OCI-LY1 (cell line): Measurements from ENCODE around the gene GSE1.

Experiments
- H2AFZ ChIP-seq: fragments of 200-600 bp; sonication (generic), shearing (Covaris generic); 2 replicates; pipeline ENCODE4 v1.6.0; 2014; ENCODE audit warnings: antibody characterized with exemption, mild to moderate bottlenecking, low read length
- H3F3A ChIP-seq: fragments of 200-600 bp; sonication (generic), shearing (Covaris generic); 2 replicates; pipeline ENCODE4 v1.6.0; 2014; ENCODE audit warnings: mild to moderate bottlenecking, antibody characterized with exemption, low read length, moderate library complexity; ENCODE audit not compliant: insufficient read depth
- H3K27ac ChIP-seq: fragments of 200-600 bp; sonication (generic); 2 replicates; pipeline ENCODE4 v1.5.1; 2014; ENCODE audit warnings: low read length, mixed run types, mild to moderate bottlenecking, low read depth; ENCODE audit not compliant: poor library complexity, severe bottlenecking
- H3K27me3 ChIP-seq: fragments of 200-600 bp; sonication (generic); 2 replicates; pipeline ENCODE4 v1.6.0; 2014; ENCODE audit warnings: antibody characterized with exemption, mild to moderate bottlenecking, low read length, moderate library complexity; ENCODE audit not compliant: insufficient read depth
- H3K36me3 ChIP-seq: fragments of 200-600 bp; sonication (generic); 2 replicates; pipeline ENCODE4 v1.6.1; 2014; ENCODE audit warnings: mild to moderate bottlenecking, antibody characterized with exemption, low read length, moderate library complexity, mixed read lengths; ENCODE audit not compliant: insufficient read depth
- H3K4me1 ChIP-seq: fragments of 200-600 bp; sonication (generic); 2 replicates; pipeline ENCODE4 v1.5.1; 2014; ENCODE audit warnings: mild to moderate bottlenecking, low read length, moderate library complexity; ENCODE audit not compliant: insufficient read depth, severe bottlenecking
- H3K4me2 ChIP-seq: fragments of 200-600 bp; sonication (generic), shearing (Covaris generic); 2 replicates; pipeline ENCODE4 v1.6.1; 2014; ENCODE audit warnings: low read length
- H3K4me3 ChIP-seq: fragments of 200-600 bp; sonication (generic); 2 replicates; pipeline ENCODE4 v1.5.1; 2014; ENCODE audit warnings: low read length, low read depth, mild to moderate bottlenecking, mixed read lengths; ENCODE audit not compliant: poor library complexity, severe bottlenecking
- H3K79me2 ChIP-seq: fragments of 200-600 bp; shearing (Covaris generic); 2 replicates; pipeline ENCODE4 v1.6.1; 2016; ENCODE audit warnings: mixed run types, low read length, mixed read lengths; ENCODE audit not compliant: insufficient read depth
- H3K9ac ChIP-seq: fragments of 200-600 bp; sonication (generic), shearing (Covaris generic); 2 replicates; pipeline ENCODE4 v1.6.1; 2014; ENCODE audit warnings: mild to moderate bottlenecking, low read length, mixed read lengths
- H3K9me2 ChIP-seq: fragments of 200-600 bp; sonication (generic), shearing (Covaris generic); 2 replicates; pipeline ENCODE4 v1.6.1; 2014; ENCODE audit warnings: low read depth, mild to moderate bottlenecking, low read length, mixed read lengths
- H3K9me3 ChIP-seq: fragments of 200-600 bp; shearing (Covaris generic); 2 replicates; pipeline ENCODE4 v1.6.1; 2014; ENCODE audit warnings: low read length, mixed read lengths
- H4K20me1 ChIP-seq: fragments of 200-600 bp; sonication (generic), shearing (Covaris generic); 2 replicates; pipeline ENCODE4 v1.6.0; 2016; ENCODE audit warnings: mild to moderate bottlenecking, low read length; ENCODE audit not compliant: insufficient read depth
- EZH2 ChIP-seq: fragments of 200-600 bp; sonication (generic), shearing (Covaris generic); IDR thresholded peaks from 2 replicates; pipeline ENCODE4 v1.8.0; 2017; ENCODE audit warnings: borderline replicate concordance, mixed run types, mild to moderate bottlenecking, antibody characterized with exemption, low read length, moderate library complexity, mixed read lengths
- TF ChIP-seq, protein P1 (sequence below): fragments of 200-600 bp; sonication (generic), shearing (Covaris generic); IDR thresholded peaks from 2 replicates; pipeline ENCODE4 v1.5.1; 2017; ENCODE audit warnings: mild to moderate bottlenecking, antibody characterized with exemption, low read length, moderate library complexity, mixed read lengths

GSE1 gene

DNA sequence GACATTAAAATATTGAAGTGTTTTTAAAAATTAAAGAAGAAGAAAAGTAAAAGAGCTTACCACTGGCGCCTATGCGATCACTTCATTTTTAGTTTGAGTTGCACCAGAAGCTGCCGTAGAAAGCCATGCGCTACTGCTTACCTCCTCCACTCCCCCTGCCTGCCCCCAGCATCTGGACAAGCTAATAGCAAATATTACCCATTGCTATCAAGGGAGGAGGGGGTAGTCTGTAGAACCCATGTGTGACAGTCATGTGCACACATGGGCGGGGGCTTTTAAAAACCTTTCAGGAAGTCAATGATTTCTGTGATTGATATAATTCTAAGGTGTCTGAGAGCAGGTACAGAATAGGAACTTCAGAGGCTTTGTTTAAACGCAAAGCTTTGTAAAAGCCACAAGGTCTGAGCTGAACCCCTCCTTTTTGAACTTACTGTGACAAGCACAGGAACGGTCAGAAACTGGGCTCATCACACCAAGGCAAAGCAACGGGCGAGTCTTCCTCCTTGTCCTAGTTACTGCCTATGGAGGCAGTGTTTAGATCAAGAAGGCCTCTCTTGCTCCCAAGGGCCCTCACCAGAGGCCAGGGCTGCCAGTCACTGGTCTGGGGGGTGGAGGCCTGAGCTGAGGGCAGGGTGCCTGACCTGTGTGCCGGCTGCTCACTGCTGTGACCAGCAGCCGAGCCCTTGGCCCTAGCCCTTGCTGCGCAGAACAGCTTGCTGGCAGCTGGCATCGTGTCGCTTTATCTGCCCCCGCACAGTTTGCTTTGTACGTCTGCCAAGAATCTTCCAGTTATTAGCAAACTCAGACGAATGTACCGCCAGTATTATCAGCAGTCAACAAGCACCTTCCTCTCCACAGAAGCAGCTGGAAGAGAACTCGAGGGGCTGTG is 60.7 kb downstream of the GSE1 start:
- Histone ChIP-seq H3K4me2 (no peak overlapping the region), H3K9me2 (no peaks in the 10 kb centered on the region), H2AFZ (no peak overlapping the region), H3K4me1 (no peaks in the 10 kb centered on the region), H3K27me3 (no peaks in the 10 kb centered on the region), H3K4me3 (no peak overlapping the region), H3K79me2 (no peaks in the 10 kb centered on the region), H3F3A (no peaks in the 10 kb centered on the region), H3K27ac (no peak overlapping the region), H3K9ac (no peak overlapping the region), H4K20me1 (no peaks in the 10 kb centered on the region), H3K9me3 (no peaks in the 10 kb centered on the region), H3K36me3 (peaks cover 98% of the 10 kb centered on the region)
- TF ChIP-seq EZH2, result no peak
- TF ChIP-seq, protein P1, sequence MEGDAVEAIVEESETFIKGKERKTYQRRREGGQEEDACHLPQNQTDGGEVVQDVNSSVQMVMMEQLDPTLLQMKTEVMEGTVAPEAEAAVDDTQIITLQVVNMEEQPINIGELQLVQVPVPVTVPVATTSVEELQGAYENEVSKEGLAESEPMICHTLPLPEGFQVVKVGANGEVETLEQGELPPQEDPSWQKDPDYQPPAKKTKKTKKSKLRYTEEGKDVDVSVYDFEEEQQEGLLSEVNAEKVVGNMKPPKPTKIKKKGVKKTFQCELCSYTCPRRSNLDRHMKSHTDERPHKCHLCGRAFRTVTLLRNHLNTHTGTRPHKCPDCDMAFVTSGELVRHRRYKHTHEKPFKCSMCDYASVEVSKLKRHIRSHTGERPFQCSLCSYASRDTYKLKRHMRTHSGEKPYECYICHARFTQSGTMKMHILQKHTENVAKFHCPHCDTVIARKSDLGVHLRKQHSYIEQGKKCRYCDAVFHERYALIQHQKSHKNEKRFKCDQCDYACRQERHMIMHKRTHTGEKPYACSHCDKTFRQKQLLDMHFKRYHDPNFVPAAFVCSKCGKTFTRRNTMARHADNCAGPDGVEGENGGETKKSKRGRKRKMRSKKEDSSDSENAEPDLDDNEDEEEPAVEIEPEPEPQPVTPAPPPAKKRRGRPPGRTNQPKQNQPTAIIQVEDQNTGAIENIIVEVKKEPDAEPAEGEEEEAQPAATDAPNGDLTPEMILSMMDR, result no peak

DNA sequence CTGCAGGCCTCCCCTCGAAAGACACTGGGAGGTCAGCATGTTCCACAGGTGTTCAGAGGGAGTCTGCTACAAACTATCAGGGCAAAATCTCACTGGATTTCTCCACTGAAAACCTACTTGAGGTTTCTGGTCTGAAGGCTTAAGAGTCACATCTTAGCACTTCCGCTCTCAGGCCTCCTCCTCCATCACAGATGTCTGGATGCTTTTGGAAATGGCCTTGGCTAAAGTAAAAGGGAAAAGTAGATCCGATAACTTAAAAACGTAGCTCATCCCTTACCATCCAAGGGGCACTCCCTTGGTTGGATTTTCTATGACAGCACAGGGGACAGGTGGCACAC is 61.3 kb downstream of the GSE1 start:
- Histone ChIP-seq H2AFZ (no peak overlapping the region), H3K4me3 (no peak overlapping the region), H3K27me3 (no peaks in the 10 kb centered on the region), H3K9me2 (no peaks in the 10 kb centered on the region), H3K9ac (no peak overlapping the region), H4K20me1 (no peaks in the 10 kb centered on the region), H3K36me3 (peaks cover 98% of the 10 kb centered on the region), H3K4me2 (no peak overlapping the region), H3K79me2 (no peaks in the 10 kb centered on the region), H3F3A (no peaks in the 10 kb centered on the region), H3K27ac (no peak overlapping the region), H3K4me1 (no peaks in the 10 kb centered on the region), H3K9me3 (no peaks in the 10 kb centered on the region)
- TF ChIP-seq, protein P1, result no peak
- TF ChIP-seq EZH2, result no peak

DNA sequence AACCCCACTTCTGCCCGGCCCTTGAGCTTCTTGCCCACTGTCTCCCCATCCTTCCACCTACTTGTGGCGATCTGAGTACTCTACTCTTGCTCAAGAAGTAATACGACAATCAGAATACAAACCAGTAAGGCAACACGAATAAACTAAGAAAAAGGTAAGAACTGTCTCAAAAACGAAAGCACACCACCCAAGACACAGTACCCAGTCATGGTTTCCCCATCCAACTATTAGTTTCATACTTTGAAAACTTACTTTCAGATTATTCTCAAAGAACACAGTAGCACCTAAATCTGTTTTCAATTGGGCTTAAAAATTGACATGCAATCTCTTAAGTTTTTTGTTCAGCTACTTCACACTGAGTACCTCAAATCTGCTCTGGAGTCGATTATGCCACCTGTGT is 61.7 kb downstream of the GSE1 start:
- Histone ChIP-seq H3K79me2 (no peaks in the 10 kb centered on the region), H3K9me3 (no peaks in the 10 kb centered on the region), H3K27me3 (no peaks in the 10 kb centered on the region), H3K27ac (no peak overlapping the region), H3K4me1 (no peaks in the 10 kb centered on the region), H3K4me3 (no peak overlapping the region), H2AFZ (no peak overlapping the region), H3F3A (no peaks in the 10 kb centered on the region), H3K9me2 (no peaks in the 10 kb centered on the region), H3K4me2 (no peak overlapping the region), H4K20me1 (no peaks in the 10 kb centered on the region), H3K9ac (no peak overlapping the region), H3K36me3 (peaks cover 98% of the 10 kb centered on the region)
- TF ChIP-seq, protein P1, result no peak
- TF ChIP-seq EZH2, result no peak
